Caco-2 (cell line): ENCODE results near the gene FHIT. TPM values are rescaled to one million over a fixed set of nuclear protein-coding genes. Genes with fewer than 3 reads are reported as not detected.

Experiments used
- BruUV-seq: library from RNA; stranded (reverse); fragments of 400-500 nt; replicated peaks from 2 replicates; lab custom pipeline; 2021; lab: Mats Ljungman, UMichigan
- CTCF ChIA-PET: fragments of 300-600 bp; sonication (Branson Sonifier 250); formaldehyde crosslinking; loops from one replicate; lab custom pipeline; 2022; ENCODE audit warnings: antibody characterized with exemption; lab: Charles Lee
- POLR2A ChIA-PET: fragments of 300-600 bp; sonication (Branson Sonifier 250); formaldehyde crosslinking; loops from one replicate; lab custom pipeline; 2022; ENCODE audit warnings: antibody characterized with exemption; lab: Charles Lee
- DNase-seq, 2 experiments: peaks; one replicate each; pipeline versions ENCODE4 v3.0.0 to v3.0.0-alpha.2; 2020 to 2022
- H3K27me3 ChIP-seq: replicated peaks from 2 replicates; pipeline ENCODE4 v1.6.0; 2011; ENCODE audit warnings: low read length; ENCODE audit not compliant: control insufficient read depth, insufficient read depth
- H3K36me3 ChIP-seq: 2 replicates; pipeline ENCODE4 v1.5.1; 2011; ENCODE audit warnings: low read length; ENCODE audit not compliant: control insufficient read depth, insufficient read depth
- H3K4me1 ChIP-seq: fragments of 250-450 bp; sonication (Bioruptor Pico); 2 replicates; pipeline ENCODE4 v1.5.1; 2020; ENCODE audit warnings: mild to moderate bottlenecking
- H3K4me3 ChIP-seq: 2 replicates; pipeline ENCODE4 v1.5.1; 2011; ENCODE audit warnings: low read depth, mild to moderate bottlenecking, control low read depth, low read length
- H3K9me3 ChIP-seq: fragments of 250-450 bp; sonication (Bioruptor Pico); 2 replicates; pipeline ENCODE4 v1.5.1; 2020; ENCODE audit warnings: mild to moderate bottlenecking, moderate library complexity
- H3K27ac Mint-ChIP-seq: one replicate; pipeline ENCODE4 v1.8.0; 2022; ENCODE audit warnings: mixed read lengths; ENCODE audit not compliant: unreplicated experiment
- H3K27me3 Mint-ChIP-seq: one replicate; pipeline ENCODE4 v1.8.0; 2022; ENCODE audit warnings: mixed read lengths; ENCODE audit not compliant: insufficient read depth, unreplicated experiment
- H3K36me3 Mint-ChIP-seq: one replicate; pipeline ENCODE4 v1.8.0; 2022; ENCODE audit warnings: mild to moderate bottlenecking, mixed read lengths; ENCODE audit not compliant: insufficient read depth, unreplicated experiment
- H3K4me1 Mint-ChIP-seq: one replicate; pipeline ENCODE4 v1.8.0; 2022; ENCODE audit warnings: low read depth, mixed read lengths; ENCODE audit not compliant: unreplicated experiment
- H3K4me3 Mint-ChIP-seq: one replicate; pipeline ENCODE4 v1.8.0; 2022; ENCODE audit warnings: mild to moderate bottlenecking, moderate library complexity, mixed read lengths; ENCODE audit not compliant: unreplicated experiment
- H3K9me3 Mint-ChIP-seq: one replicate; pipeline ENCODE4 v1.8.0; 2022; ENCODE audit warnings: mixed read lengths; ENCODE audit not compliant: unreplicated experiment
- intact Hi-C: fragments of 100-400 bp; cut with micrococcal nuclease; formaldehyde crosslinking; loops from one replicate; pipeline ENCODE4 v1.10.0; 2022; ENCODE audit not compliant: unreplicated experiment
- total RNA-seq: library from RNA; stranded (reverse); gene quantifications from 2 replicates; pipeline ENCODE4 v1.2.3, GENCODE V29; 2022
- TF ChIP-seq, protein P1 (sequence below), 2 experiments: fragments of 200-600 bp in 1 of 2; IDR thresholded peaks; 1 replicate in 1 of 2; 2 replicates in 1 of 2; pipeline versions ENCODE4 v1.5.1 to v1.8.0; 2011 to 2022; ENCODE audit warnings: antibody characterized with exemption in 1 of 2, control low read depth in 1 of 2, inconsistent platforms in 1 of 2, low read depth in 1 of 2, low read length in 1 of 2, mild to moderate bottlenecking in 1 of 2, moderate library complexity in 1 of 2; ENCODE audit not compliant: insufficient read depth in 1 of 2, severe bottlenecking in 1 of 2, unreplicated experiment in 1 of 2

FHIT gene
- total RNA-seq, 1 experiment from 2014 or later = 8.3 TPM

DNA sequence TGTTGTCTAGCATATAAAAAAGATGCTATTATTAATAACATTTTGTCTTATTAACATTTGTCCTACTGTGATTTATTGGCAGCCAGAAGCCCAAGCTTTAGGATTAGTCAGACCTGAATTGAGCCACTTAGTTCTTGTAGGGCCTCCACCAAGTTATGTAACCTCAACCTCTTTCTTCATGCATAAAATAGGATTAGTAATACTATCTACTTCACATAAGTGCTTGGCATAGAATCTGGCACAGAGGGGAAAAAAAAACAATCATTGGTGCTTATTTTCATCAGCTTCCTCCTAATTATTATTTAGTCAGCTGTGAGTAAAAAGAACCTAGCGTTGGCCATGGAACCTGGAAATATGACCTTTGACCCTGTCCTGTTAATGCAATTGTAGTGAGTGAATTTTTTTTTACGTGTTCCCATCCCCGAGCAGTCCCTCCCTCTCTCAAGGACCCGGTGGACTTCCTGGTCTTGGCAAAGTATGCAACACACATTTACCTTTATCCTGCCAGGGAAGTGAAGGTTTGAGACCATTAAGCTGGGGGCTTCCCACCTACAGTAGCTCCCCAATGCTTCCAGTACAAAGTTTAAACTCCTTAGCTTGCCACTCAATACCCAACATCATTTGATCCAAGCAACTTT is 136.8 kb downstream of the FHIT start:
- H3K36me3 Mint-ChIP-seq = no peaks in the 10 kb centered on the region
- H3K9me3 ChIP-seq = no peaks in the 10 kb centered on the region
- no peaks in the 10 kb centered on the region for H3K36me3 ChIP-seq
- ChIA-PET CTCF (no interaction called here), POLR2A (no interaction called here)
- BruUV-seq = no TSS peak
- no peaks in the 10 kb centered on the region for H3K4me1 ChIP-seq
- no peak overlapping the region for H3K4me3 ChIP-seq
- H3K4me3 Mint-ChIP-seq = no peak overlapping the region
- no peaks in the 10 kb centered on the region for H3K4me1 Mint-ChIP-seq
- no peaks in the 10 kb centered on the region for H3K27me3 ChIP-seq
- no peak overlapping the region for H3K27ac Mint-ChIP-seq
- intact Hi-C loops = no loop called here
- TF ChIP-seq, protein P1, sequence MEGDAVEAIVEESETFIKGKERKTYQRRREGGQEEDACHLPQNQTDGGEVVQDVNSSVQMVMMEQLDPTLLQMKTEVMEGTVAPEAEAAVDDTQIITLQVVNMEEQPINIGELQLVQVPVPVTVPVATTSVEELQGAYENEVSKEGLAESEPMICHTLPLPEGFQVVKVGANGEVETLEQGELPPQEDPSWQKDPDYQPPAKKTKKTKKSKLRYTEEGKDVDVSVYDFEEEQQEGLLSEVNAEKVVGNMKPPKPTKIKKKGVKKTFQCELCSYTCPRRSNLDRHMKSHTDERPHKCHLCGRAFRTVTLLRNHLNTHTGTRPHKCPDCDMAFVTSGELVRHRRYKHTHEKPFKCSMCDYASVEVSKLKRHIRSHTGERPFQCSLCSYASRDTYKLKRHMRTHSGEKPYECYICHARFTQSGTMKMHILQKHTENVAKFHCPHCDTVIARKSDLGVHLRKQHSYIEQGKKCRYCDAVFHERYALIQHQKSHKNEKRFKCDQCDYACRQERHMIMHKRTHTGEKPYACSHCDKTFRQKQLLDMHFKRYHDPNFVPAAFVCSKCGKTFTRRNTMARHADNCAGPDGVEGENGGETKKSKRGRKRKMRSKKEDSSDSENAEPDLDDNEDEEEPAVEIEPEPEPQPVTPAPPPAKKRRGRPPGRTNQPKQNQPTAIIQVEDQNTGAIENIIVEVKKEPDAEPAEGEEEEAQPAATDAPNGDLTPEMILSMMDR (IDR thresholded peaks at IDR 0.05; ENCODE audit: insufficient read depth in 1 of 2, low read depth in 1 of 2, low read length in 1 of 2, severe bottlenecking in 1 of 2, unreplicated experiment in 1 of 2) = no peak
- H3K27me3 Mint-ChIP-seq = no peaks in the 10 kb centered on the region
- DNase-seq = no peak
- H3K9me3 Mint-ChIP-seq = no peaks in the 10 kb centered on the region

DNA sequence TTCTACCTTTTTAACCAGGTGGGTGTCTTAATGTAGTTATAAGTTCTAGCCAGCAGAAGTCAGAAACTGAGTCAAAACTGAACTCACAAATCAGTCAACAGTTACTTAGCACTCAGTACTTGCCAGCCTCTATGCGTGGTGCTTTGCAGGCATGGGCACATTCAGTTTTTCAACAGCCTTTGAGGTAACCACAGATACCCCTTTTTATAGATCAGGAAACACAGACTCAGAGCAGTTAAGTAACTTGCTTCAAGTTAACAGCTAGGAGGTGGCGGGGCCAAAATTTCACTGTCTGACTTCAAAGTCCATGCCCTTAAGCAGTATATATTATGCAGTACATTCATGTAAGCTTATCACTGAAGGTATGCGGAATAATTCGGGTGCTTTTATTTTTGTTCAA is 139.4 kb downstream of the FHIT start:
- no peaks in the 10 kb centered on the region for H3K36me3 Mint-ChIP-seq
- no peaks in the 10 kb centered on the region for H3K9me3 Mint-ChIP-seq
- H3K27ac Mint-ChIP-seq = no peak overlapping the region
- no peaks in the 10 kb centered on the region for H3K4me1 Mint-ChIP-seq
- no peak overlapping the region for H3K4me3 Mint-ChIP-seq
- Histone ChIP-seq H3K9me3 (no peaks in the 10 kb centered on the region), H3K27me3 (no peaks in the 10 kb centered on the region), H3K4me1 (no peaks in the 10 kb centered on the region), H3K4me3 (no peak overlapping the region), H3K36me3 (no peaks in the 10 kb centered on the region)
- no TSS peak for BruUV-seq
- no peak for DNase-seq
- TF ChIP-seq, protein P1 (IDR thresholded peaks at IDR 0.05; ENCODE audit: insufficient read depth in 1 of 2, low read depth in 1 of 2, low read length in 1 of 2, severe bottlenecking in 1 of 2, unreplicated experiment in 1 of 2) = no peak
- POLR2A ChIA-PET = no interaction called here
- no peaks in the 10 kb centered on the region for H3K27me3 Mint-ChIP-seq
- intact Hi-C loops = no loop called here
- CTCF ChIA-PET = no interaction called here

DNA sequence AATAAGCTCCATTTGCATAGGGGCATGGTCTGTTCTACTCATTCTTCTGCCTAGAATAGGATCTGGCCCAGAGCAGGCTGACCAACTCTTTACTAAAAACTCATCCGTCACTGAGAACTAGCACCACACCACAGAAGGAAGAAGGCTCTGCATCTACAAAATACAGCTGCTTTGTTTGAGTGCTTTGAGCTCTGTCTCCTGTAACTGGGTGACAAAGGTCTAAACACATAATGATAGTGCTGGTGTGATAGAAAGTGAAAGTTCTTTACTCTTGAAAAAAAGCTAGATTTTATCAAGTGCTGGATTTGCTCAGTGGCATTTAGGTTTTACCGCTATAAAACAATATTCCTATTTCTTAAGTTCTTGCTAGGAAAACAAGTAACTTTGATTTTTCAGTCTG is 140.7 kb downstream of the FHIT start:
- Mint-ChIP-seq H3K36me3 (no peaks in the 10 kb centered on the region), H3K4me3 (no peak overlapping the region), H3K27ac (no peak overlapping the region), H3K27me3 (no peaks in the 10 kb centered on the region), H3K9me3 (no peaks in the 10 kb centered on the region), H3K4me1 (no peaks in the 10 kb centered on the region)
- TF ChIP-seq, protein P1 (IDR thresholded peaks at IDR 0.05; ENCODE audit: insufficient read depth in 1 of 2, low read depth in 1 of 2, low read length in 1 of 2, severe bottlenecking in 1 of 2, unreplicated experiment in 1 of 2) = no peak
- ChIA-PET CTCF (no interaction called here), POLR2A (no interaction called here)
- no peak overlapping the region for H3K4me3 ChIP-seq
- no peaks in the 10 kb centered on the region for H3K27me3 ChIP-seq
- H3K9me3 ChIP-seq = no peaks in the 10 kb centered on the region
- no TSS peak for BruUV-seq
- intact Hi-C loops = no loop called here
- no peaks in the 10 kb centered on the region for H3K4me1 ChIP-seq
- H3K36me3 ChIP-seq = no peaks in the 10 kb centered on the region
- DNase-seq = no peak
